ENCODE results near the gene C13orf42. TPM values are rescaled to one million over a fixed set of nuclear protein-coding genes. Genes with fewer than 3 reads are reported as not detected.

C13orf42 gene
- not detected for total RNA-seq

GRCh38 chr13:51111174-51111573 is at the start of gene C13orf42:
Gene C13orf42, minus strand, starts transcription at chr13:51111274. Its CDS starts 65 bp downstream, at chr13:51111209.
- DNase-seq (ENCODE audit: low spot score in 2 of 2) = no peak
- no peaks in the 10 kb centered on the region for H3K36me3 Mint-ChIP-seq
- no peak for ATAC-seq
- no peak within 1 kb of the TSS for H3K27ac Mint-ChIP-seq
- no peaks in the 10 kb centered on the region for H3K9me3 Mint-ChIP-seq

DNA sequence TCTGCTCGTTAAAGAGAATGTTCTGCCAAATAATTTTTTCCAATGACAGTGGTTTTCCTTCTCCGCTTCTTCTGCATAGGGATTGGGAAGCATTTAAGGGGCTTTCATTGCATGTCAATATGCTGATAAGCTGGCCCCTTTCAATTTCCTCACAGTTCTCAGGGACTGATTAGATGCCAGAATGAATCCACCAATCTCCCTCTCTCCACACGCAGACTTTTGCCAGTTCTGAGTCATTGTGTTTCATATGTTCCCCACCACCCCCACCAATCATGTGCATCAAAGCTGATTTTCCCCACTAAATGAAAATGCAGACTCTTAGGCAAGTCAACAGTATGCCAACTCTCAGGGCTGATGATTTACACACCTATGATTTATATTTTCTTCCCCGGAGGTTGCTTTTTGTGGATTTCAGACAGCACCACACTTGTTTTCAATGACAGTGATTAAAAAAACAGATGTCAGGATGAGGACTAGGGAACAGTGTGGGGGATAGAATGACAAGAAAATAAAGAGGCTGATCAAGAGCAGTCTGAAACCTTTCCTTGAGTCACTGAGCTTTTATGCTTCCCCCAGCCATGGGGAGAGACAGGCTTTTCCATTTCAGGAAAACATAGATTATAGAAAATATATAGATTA is 47.9 kb upstream of the C13orf42 start:
- Mint-ChIP-seq H3K36me3 (no peaks in the 10 kb centered on the region), H3K27ac (no peak overlapping the region), H3K9me3 (no peaks in the 10 kb centered on the region)
- no peak for DNase-seq (ENCODE audit: low spot score in 2 of 2)
- peak; percentile 32 to 66 for ATAC-seq

DNA sequence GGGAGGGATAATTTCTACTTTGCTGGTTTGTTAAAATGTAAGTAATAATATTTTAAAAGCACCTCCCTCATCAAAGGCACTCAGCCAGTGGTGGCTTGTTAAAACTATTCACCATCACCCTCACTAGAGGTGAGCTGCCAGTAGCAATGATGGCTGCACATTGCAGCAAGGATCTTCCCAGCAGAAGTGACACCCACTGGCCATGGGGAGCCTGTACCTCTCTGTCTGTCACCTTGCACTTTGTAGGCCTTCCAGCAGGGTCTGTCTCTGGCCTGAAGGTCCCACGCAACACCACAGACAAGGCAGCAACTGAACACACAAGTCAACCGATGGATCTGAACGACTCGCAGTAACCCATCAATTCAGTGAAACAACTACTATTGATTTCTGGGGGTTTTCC is 47.3 kb upstream of the C13orf42 start:
- Mint-ChIP-seq H3K9me3 (no peaks in the 10 kb centered on the region), H3K27ac (no peak overlapping the region), H3K36me3 (no peaks in the 10 kb centered on the region)
- no peak for DNase-seq (ENCODE audit: low spot score in 2 of 2)
- ATAC-seq = no peak

GRCh38 chr13:51156648-51157047 is 45.6 kb upstream of the C13orf42 start:
- Mint-ChIP-seq H3K36me3 (no peaks in the 10 kb centered on the region), H3K27ac (no peak overlapping the region), H3K9me3 (no peaks in the 10 kb centered on the region)
- DNase-seq (ENCODE audit: low spot score in 2 of 2) = no peak
- ATAC-seq = no peak

DNA sequence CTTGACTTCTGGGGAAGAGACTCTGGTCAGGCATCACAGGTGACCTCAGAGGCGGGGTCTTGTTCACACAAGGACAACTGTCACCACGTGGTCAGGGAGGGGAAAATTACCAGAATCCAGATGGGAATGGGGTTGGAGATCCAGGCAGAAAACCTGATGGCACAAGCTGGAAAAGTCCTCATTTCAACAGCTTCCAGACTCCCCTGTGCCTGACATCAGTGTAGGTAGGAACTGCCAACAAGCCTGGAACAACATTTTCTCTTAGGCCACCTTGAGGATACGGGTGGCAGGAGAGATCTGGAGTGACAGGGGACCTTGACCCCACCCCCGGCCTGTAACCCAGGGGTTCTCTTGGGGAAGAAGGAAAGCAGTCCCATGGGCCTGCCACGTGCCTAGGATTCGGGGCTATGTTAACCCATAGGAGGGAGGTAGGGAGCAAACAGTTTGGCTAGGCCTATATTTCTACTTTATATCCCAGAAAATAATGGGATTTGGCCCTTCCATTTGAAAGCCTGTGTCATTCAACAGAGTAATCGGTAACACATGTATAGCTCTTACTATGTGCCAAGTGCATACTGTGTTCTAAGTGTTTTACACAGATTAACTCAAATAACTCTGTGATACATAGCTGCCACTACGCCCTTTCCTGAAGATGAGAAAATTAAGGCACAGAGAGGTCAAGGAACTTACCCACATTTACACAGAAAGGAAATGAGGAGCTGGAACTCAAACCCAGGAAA is 44.9 kb upstream of the C13orf42 start:
- H3K27ac Mint-ChIP-seq = no peak overlapping the region
- no peaks in the 10 kb centered on the region for H3K9me3 Mint-ChIP-seq
- H3K36me3 Mint-ChIP-seq = no peaks in the 10 kb centered on the region
- no peak for ATAC-seq
- DNase-seq (ENCODE audit: low spot score in 2 of 2) = no peak

GRCh38 chr13:51155161-51155560 is 44.1 kb upstream of the C13orf42 start:
- no peaks in the 10 kb centered on the region for H3K9me3 Mint-ChIP-seq
- H3K36me3 Mint-ChIP-seq = no peaks in the 10 kb centered on the region
- ATAC-seq (no peak), DNase-seq (ENCODE audit: low spot score in 2 of 2) (no peak)
- H3K27ac Mint-ChIP-seq = no peak overlapping the region

GRCh38 chr13:51154029-51154555 is 43.0 kb upstream of the C13orf42 start:
- H3K9me3 Mint-ChIP-seq = no peaks in the 10 kb centered on the region
- no peak overlapping the region for H3K27ac Mint-ChIP-seq
- DNase-seq (ENCODE audit: low spot score in 2 of 2) = peak in 1 of 2 donors; percentile 11
- peak; percentile 75 to 82 for ATAC-seq
- no peaks in the 10 kb centered on the region for H3K36me3 Mint-ChIP-seq

GRCh38 chr13:51153527-51153926 is 42.5 kb upstream of the C13orf42 start:
- DNase-seq (ENCODE audit: low spot score in 2 of 2) (no peak), ATAC-seq (no peak)
- no peaks in the 10 kb centered on the region for H3K9me3 Mint-ChIP-seq
- H3K27ac Mint-ChIP-seq = no peak overlapping the region
- H3K36me3 Mint-ChIP-seq = no peaks in the 10 kb centered on the region

GRCh38 chr13:51152701-51153100 is 41.6 kb upstream of the C13orf42 start:
- no peaks in the 10 kb centered on the region for H3K9me3 Mint-ChIP-seq
- no peaks in the 10 kb centered on the region for H3K36me3 Mint-ChIP-seq
- ATAC-seq = no peak
- no peak overlapping the region for H3K27ac Mint-ChIP-seq
- DNase-seq (ENCODE audit: low spot score in 2 of 2) = no peak

DNA sequence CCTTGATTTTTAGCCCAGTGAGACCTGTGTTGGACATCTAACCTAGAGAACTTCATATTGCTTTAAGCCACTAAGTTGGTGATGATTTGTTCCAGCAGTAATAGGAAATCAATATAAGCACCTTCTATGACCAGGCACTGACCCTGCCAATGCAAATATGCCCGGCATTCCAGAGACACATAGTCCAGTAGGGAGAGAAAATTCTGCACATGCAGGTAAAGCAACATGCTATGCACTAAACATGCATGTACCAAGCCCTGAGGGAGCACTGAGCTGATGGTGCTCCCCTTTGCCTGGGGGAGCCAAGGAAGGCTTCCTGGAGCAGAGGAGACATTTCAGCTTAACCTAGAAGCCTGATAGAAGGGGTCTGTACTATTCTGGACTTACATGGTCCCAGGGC is 40.4 kb upstream of the C13orf42 start:
- no peak for ATAC-seq
- no peak for DNase-seq (ENCODE audit: low spot score in 2 of 2)
- no peaks in the 10 kb centered on the region for H3K36me3 Mint-ChIP-seq
- H3K9me3 Mint-ChIP-seq = no peaks in the 10 kb centered on the region
- H3K27ac Mint-ChIP-seq = no peak overlapping the region

GRCh38 chr13:51148952-51149573 is 38.0 kb upstream of the C13orf42 start:
- Mint-ChIP-seq H3K36me3 (no peaks in the 10 kb centered on the region), H3K9me3 (no peaks in the 10 kb centered on the region), H3K27ac (no peak overlapping the region)
- DNase-seq (ENCODE audit: low spot score in 2 of 2) (no peak), ATAC-seq (peak in 1 of 2 donors; percentile 24)

GRCh38 chr13:51148223-51148951 is 37.3 kb upstream of the C13orf42 start:
- ATAC-seq (peak; percentile 26 to 64), DNase-seq (ENCODE audit: low spot score in 2 of 2) (no peak)
- H3K9me3 Mint-ChIP-seq = no peaks in the 10 kb centered on the region
- H3K36me3 Mint-ChIP-seq = no peaks in the 10 kb centered on the region
- H3K27ac Mint-ChIP-seq = peak overlapping the region in 1 of 2 donors; percentile 57

GRCh38 chr13:51147732-51148131 is 36.7 kb upstream of the C13orf42 start:
- H3K9me3 Mint-ChIP-seq = no peaks in the 10 kb centered on the region
- peak overlapping the region in 1 of 2 donors; percentile 57 for H3K27ac Mint-ChIP-seq
- ATAC-seq (no peak), DNase-seq (ENCODE audit: low spot score in 2 of 2) (no peak)
- H3K36me3 Mint-ChIP-seq = no peaks in the 10 kb centered on the region

DNA sequence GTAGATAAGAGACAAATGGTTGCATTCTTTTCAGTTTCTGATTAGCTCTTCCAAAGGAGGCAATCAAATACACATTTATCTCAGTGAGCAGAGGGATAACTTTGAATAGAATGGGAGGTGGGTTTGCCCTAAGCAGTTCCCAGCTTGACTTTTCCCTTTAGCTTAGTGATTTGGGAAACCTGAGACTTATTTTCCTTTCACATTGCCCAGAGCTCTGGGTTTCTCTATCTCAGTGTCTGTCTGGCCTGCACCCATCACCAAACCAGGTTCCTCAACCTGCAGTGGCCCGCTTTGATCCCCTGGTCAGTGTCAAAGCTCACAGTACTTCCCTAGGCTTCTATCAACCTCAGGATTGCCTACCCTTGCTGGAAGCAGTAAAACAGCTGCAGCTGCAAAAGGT is 35.6 kb upstream of the C13orf42 start:
- H3K27ac Mint-ChIP-seq = no peak overlapping the region
- no peaks in the 10 kb centered on the region for H3K9me3 Mint-ChIP-seq
- ATAC-seq = no peak
- H3K36me3 Mint-ChIP-seq = no peaks in the 10 kb centered on the region
- DNase-seq (ENCODE audit: low spot score in 2 of 2) = no peak

GRCh38 chr13:51137250-51137649 is 26.2 kb upstream of the C13orf42 start:
- peaks cover 0 to 4% of the 10 kb centered on the region in 2 donors for H3K9me3 Mint-ChIP-seq
- no peak overlapping the region for H3K27ac Mint-ChIP-seq
- DNase-seq (ENCODE audit: low spot score in 2 of 2) (no peak), ATAC-seq (no peak)
- H3K36me3 Mint-ChIP-seq = no peaks in the 10 kb centered on the region

- no peak for ATAC-seq
- Mint-ChIP-seq H3K36me3 (peaks cover 0 to under 1% of the 10 kb centered on the region in 2 donors), H3K9me3 (peaks cover 0 to 4% of the 10 kb centered on the region in 2 donors), H3K27ac (no peak overlapping the region)
- no peak for DNase-seq (ENCODE audit: low spot score in 2 of 2)
These were observed 25.4 kb upstream of the C13orf42 start for GRCh38 chr13:51136276-51136980.

Data from activated naive CD4-positive, alpha-beta T cell treated with anti-CD3 and anti-CD28 coated beads, Interleukin-2, amount 50 U/mL, for 72 hours (primary cell).